Measurements from ENCODE around the gene UTP25.
A peak's percentile ranks its signal among the peaks of the same experiment; 100 is the strongest.

The UTP25 gene

DNA sequence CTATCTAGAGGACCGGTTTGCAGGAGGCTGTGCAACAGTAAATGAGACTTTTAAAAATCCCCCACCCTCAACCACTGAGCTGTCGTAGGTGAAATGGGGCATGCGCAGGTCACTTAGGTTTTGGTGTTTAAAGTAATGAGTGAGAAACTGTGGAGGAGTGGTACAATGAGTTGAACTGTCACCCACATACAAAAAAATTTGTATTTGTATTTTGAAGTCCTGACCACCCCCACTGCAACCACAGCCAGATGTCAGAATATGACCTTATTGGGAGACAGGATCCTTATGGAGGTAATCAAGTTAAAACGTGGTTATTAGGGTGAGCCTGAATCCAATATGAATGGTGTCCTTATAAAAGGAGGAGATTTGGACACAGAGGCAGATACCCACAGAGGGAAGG is 20.3 kb upstream of the UTP25 start:
- TF ChIP-seq, protein P1, sequence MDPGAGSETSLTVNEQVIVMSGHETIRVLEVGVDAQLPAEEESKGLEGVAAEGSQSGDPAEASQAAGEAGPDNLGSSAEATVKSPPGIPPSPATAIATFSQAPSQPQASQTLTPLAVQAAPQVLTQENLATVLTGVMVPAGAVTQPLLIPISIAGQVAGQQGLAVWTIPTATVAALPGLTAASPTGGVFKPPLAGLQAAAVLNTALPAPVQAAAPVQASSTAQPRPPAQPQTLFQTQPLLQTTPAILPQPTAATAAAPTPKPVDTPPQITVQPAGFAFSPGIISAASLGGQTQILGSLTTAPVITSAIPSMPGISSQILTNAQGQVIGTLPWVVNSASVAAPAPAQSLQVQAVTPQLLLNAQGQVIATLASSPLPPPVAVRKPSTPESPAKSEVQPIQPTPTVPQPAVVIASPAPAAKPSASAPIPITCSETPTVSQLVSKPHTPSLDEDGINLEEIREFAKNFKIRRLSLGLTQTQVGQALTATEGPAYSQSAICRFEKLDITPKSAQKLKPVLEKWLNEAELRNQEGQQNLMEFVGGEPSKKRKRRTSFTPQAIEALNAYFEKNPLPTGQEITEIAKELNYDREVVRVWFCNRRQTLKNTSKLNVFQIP (CRISPR knock-in tag; IDR thresholded peaks at IDR 0.05; ENCODE audit: borderline replicate concordance, low read depth) = no peak
- no peak for TF ChIP-seq ZNF70 (CRISPR knock-in tag; IDR thresholded peaks at IDR 0.05)
- TF ChIP-seq RARB (CRISPR knock-in tag; IDR thresholded peaks at IDR 0.05) = no peak
- ATAC-seq = no peak

GRCh38 chr1:209808059-209808581 is 19.7 kb upstream of the UTP25 start:
- TF ChIP-seq ZNF8 (CRISPR knock-in tag; IDR thresholded peaks at IDR 0.05) (no peak), RARB (CRISPR knock-in tag; IDR thresholded peaks at IDR 0.05) (peak; percentile 19; the same call in 1 of the 2 replicates), ZFP3 (CRISPR knock-in tag; IDR thresholded peaks at IDR 0.05) (peak; percentile 21; the same call in 1 of the 2 replicates), OSR1 (CRISPR knock-in tag; IDR thresholded peaks at IDR 0.05) (0 out of 2 replicates have a peak, but pooled peaks have one; percentile 45), ZNF565 (CRISPR knock-in tag; conservative IDR thresholded peaks at IDR 0.05; ENCODE audit: low read depth) (no peak), ZC3H10 (CRISPR knock-in tag; IDR thresholded peaks at IDR 0.05) (no peak), ZFP30 (CRISPR knock-in tag; IDR thresholded peaks at IDR 0.05) (no peak), CREB5 (CRISPR knock-in tag; IDR thresholded peaks at IDR 0.05; ENCODE audit: low read depth) (no peak), BACH2 (CRISPR knock-in tag; IDR thresholded peaks at IDR 0.05; ENCODE audit: borderline replicate concordance) (no peak), TOX (CRISPR knock-in tag; IDR thresholded peaks at IDR 0.05; ENCODE audit: borderline replicate concordance) (0 out of 2 replicates have a peak, but pooled peaks have one; percentile 33)
- TF ChIP-seq, protein P1 (CRISPR knock-in tag; IDR thresholded peaks at IDR 0.05; ENCODE audit: borderline replicate concordance, low read depth) = no peak
- ATAC-seq = peak; percentile 99

DNA sequence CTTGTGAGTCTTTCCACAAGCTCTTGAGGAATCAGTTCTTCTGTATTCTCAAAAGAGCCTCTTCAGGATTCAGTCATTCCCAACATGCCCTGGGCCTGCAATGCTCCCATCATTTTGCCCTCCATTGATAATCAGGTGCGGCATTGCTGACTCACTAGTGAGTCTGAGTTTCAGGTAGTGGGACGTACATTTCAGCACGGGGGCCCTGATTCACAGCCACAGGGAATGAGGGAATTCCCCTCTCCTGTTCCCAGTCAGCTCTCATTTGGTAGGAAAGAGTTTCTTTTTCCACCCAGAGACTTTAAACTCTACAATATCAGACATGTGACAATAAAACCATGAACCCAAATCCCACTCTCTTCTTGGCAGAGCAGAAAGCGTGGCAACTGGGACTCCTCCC is 18.2 kb upstream of the UTP25 start:
- no peak for ATAC-seq
- TF ChIP-seq ESRRG (CRISPR knock-in tag; IDR thresholded peaks at IDR 0.05) (no peak), RARB (CRISPR knock-in tag; IDR thresholded peaks at IDR 0.05) (no peak), ISL1 (CRISPR knock-in tag; IDR thresholded peaks at IDR 0.05) (no peak), CREB5 (CRISPR knock-in tag; IDR thresholded peaks at IDR 0.05; ENCODE audit: low read depth) (no peak), TOX (CRISPR knock-in tag; IDR thresholded peaks at IDR 0.05; ENCODE audit: borderline replicate concordance) (no peak), ZNF8 (CRISPR knock-in tag; IDR thresholded peaks at IDR 0.05) (no peak), SNAI2 (CRISPR knock-in tag; IDR thresholded peaks at IDR 0.05) (no peak), ZNF565 (CRISPR knock-in tag; conservative IDR thresholded peaks at IDR 0.05; ENCODE audit: low read depth) (no peak), ZFP3 (CRISPR knock-in tag; IDR thresholded peaks at IDR 0.05) (no peak), ZFP30 (CRISPR knock-in tag; IDR thresholded peaks at IDR 0.05) (no peak), PPARA (CRISPR knock-in tag; IDR thresholded peaks at IDR 0.05; ENCODE audit: borderline replicate concordance) (no peak), BACH2 (CRISPR knock-in tag; IDR thresholded peaks at IDR 0.05; ENCODE audit: borderline replicate concordance) (no peak), CSDC2 (CRISPR knock-in tag; IDR thresholded peaks at IDR 0.05) (no peak)
- TF ChIP-seq, protein P1 (CRISPR knock-in tag; IDR thresholded peaks at IDR 0.05; ENCODE audit: borderline replicate concordance, low read depth) = no peak
- TF ChIP-seq, protein P2, sequence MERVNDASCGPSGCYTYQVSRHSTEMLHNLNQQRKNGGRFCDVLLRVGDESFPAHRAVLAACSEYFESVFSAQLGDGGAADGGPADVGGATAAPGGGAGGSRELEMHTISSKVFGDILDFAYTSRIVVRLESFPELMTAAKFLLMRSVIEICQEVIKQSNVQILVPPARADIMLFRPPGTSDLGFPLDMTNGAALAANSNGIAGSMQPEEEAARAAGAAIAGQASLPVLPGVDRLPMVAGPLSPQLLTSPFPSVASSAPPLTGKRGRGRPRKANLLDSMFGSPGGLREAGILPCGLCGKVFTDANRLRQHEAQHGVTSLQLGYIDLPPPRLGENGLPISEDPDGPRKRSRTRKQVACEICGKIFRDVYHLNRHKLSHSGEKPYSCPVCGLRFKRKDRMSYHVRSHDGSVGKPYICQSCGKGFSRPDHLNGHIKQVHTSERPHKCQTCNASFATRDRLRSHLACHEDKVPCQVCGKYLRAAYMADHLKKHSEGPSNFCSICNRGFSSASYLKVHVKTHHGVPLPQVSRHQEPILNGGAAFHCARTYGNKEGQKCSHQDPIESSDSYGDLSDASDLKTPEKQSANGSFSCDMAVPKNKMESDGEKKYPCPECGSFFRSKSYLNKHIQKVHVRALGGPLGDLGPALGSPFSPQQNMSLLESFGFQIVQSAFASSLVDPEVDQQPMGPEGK (CRISPR knock-in tag; IDR thresholded peaks at IDR 0.05; ENCODE audit: borderline replicate concordance) = no peak
